IMR-90 (cell line): ENCODE measurements around the gene STX4. TPM values are rescaled to one million over a fixed set of nuclear protein-coding genes. Genes with fewer than 3 reads are reported as not detected.
A peak's percentile ranks its signal among the peaks of the same experiment; 100 is the strongest.

Experiments used
- ATAC-seq: fragments of 200-7000 bp; cut with Tn5 transposase; 2 replicates; pipeline ENCODE4 v1.9.1; 2020; ENCODE audit warnings: low read depth, mild to moderate bottlenecking, moderate library complexity
- BruUV-seq: library from RNA; stranded (reverse); fragments of 400-500 nt; replicated peaks from 2 replicates; lab custom pipeline; 2021; lab: Mats Ljungman, UMichigan
- CTCF ChIA-PET: fragments of 300-600 bp; formaldehyde crosslinking; extraction: SDS; loops from one replicate; lab custom pipeline; 2021; ENCODE audit warnings: antibody characterized with exemption; lab: Yijun Ruan, JAX
- POLR2A ChIA-PET: fragments of 300-600 bp; sonication (Branson Sonifier 250); formaldehyde crosslinking; loops from one replicate; lab custom pipeline; 2022; ENCODE audit warnings: antibody characterized with exemption; ENCODE audit not compliant: unreplicated experiment; lab: Charles Lee
- DNase-seq: peaks from one replicate; pipeline ENCODE4 v3.0.0; 2013
- H2AFZ ChIP-seq: replicated peaks from 2 replicates; pipeline ENCODE3; 2013; ENCODE audit warnings: low read length, mild to moderate bottlenecking; ENCODE audit not compliant: poor library complexity
- H2AK5ac ChIP-seq: 2 replicates; pipeline ENCODE4 v1.6.1; 2013; ENCODE audit warnings: low read depth, low read length, inconsistent platforms
- H2AK9ac ChIP-seq: replicated peaks from 2 replicates; pipeline ENCODE3; 2013; ENCODE audit warnings: mild to moderate bottlenecking, low read depth, low read length, moderate library complexity; ENCODE audit not compliant: poor library complexity
- H2BK120ac ChIP-seq: 2 replicates; pipeline ENCODE4 v1.6.1; 2013; ENCODE audit warnings: low read depth, low read length, inconsistent platforms
- H2BK15ac ChIP-seq: 3 replicates; pipeline ENCODE4 v1.6.1; 2013; ENCODE audit warnings: low read depth, low read length, inconsistent platforms
- H2BK20ac ChIP-seq: 2 replicates; pipeline ENCODE4 v1.6.1; 2013; ENCODE audit warnings: low read depth, mild to moderate bottlenecking, inconsistent platforms, low read length, moderate library complexity
- H2BK5ac ChIP-seq: 2 replicates; pipeline ENCODE4 v1.6.1; 2013; ENCODE audit warnings: mild to moderate bottlenecking, low read depth, low read length, inconsistent platforms; ENCODE audit not compliant: poor library complexity, severe bottlenecking
- H3K14ac ChIP-seq: replicated peaks from 2 replicates; pipeline ENCODE4 v1.6.1; 2013; ENCODE audit warnings: low read depth, low read length, inconsistent platforms
- H3K18ac ChIP-seq: 2 replicates; pipeline ENCODE4 v1.6.1; 2013; ENCODE audit warnings: low read depth, low read length, control low read depth
- H3K23ac ChIP-seq: 2 replicates; pipeline ENCODE4 v1.6.1; 2013; ENCODE audit warnings: low read depth, low read length, inconsistent platforms
- H3K27ac ChIP-seq: 2 replicates; pipeline ENCODE4 v1.5.1; 2013; ENCODE audit warnings: mild to moderate bottlenecking, control low read depth, low read length; ENCODE audit not compliant: insufficient read depth
- H3K27me3 ChIP-seq: 2 replicates; pipeline ENCODE4 v1.6.1; 2013; ENCODE audit warnings: low read length; ENCODE audit not compliant: control insufficient read depth, insufficient read depth
- H3K36me3 ChIP-seq: 2 replicates; pipeline ENCODE4 v1.6.1; 2013; ENCODE audit warnings: low read length, mixed read lengths; ENCODE audit not compliant: control insufficient read depth, insufficient read depth
- H3K4ac ChIP-seq: 2 replicates; pipeline ENCODE4 v1.6.1; 2013; ENCODE audit warnings: low read depth, low read length, inconsistent platforms
- H3K4me1 ChIP-seq: 2 replicates; pipeline ENCODE4 v1.6.1; 2013; ENCODE audit warnings: low read length, mixed read lengths; ENCODE audit not compliant: control insufficient read depth, insufficient read depth
- H3K4me2 ChIP-seq: 2 replicates; pipeline ENCODE4 v1.6.1; 2013; ENCODE audit warnings: low read depth, mild to moderate bottlenecking, control low read depth, low read length, moderate library complexity
- H3K4me3 ChIP-seq: 2 replicates; pipeline ENCODE4 v1.5.1; 2013; ENCODE audit warnings: low read depth, mild to moderate bottlenecking, control low read depth, low read length, moderate library complexity; ENCODE audit not compliant: insufficient read depth
- H3K56ac ChIP-seq: 2 replicates; pipeline ENCODE4 v1.6.1; 2013; ENCODE audit warnings: low read length, inconsistent platforms; ENCODE audit not compliant: insufficient read depth; ENCODE audit errors: extremely low read depth
- H3K79me1 ChIP-seq, 2 experiments: 2 replicates each; pipeline ENCODE4 v1.6.1; 2013; ENCODE audit warnings: low read length in 2 of 2, inconsistent platforms in 1 of 2, low read depth in 1 of 2
- H3K9ac ChIP-seq: 2 replicates; pipeline ENCODE4 v1.6.1; 2013; ENCODE audit warnings: low read depth, low read length, control low read depth
- H3K9me1 ChIP-seq: 2 replicates; pipeline ENCODE4 v1.6.1; 2013; ENCODE audit warnings: low read length, inconsistent platforms; ENCODE audit not compliant: insufficient read depth
- H3K9me3 ChIP-seq: 2 replicates; pipeline ENCODE4 v1.6.1; 2013; ENCODE audit warnings: low read length; ENCODE audit not compliant: control insufficient read depth, insufficient read depth
- H4K20me1 ChIP-seq: 2 replicates; pipeline ENCODE4 v1.6.1; 2013; ENCODE audit warnings: low read length, inconsistent platforms; ENCODE audit not compliant: insufficient read depth
- H4K5ac ChIP-seq: 2 replicates; pipeline ENCODE4 v1.6.1; 2013; ENCODE audit warnings: mild to moderate bottlenecking, low read depth, low read length, control low read depth
- H4K8ac ChIP-seq, 2 experiments: 2 replicates each; pipeline ENCODE4 v1.6.1; 2013; ENCODE audit warnings: low read depth in 2 of 2, low read length in 2 of 2, control low read depth in 1 of 2, inconsistent platforms in 1 of 2
- H4K91ac ChIP-seq: 2 replicates; pipeline ENCODE4 v1.6.1; 2013; ENCODE audit warnings: low read depth, low read length, inconsistent platforms; ENCODE audit not compliant: insufficient read depth
- BHLHE40 ChIP-seq: fragments of 150-350 bp; IDR thresholded peaks from 2 replicates; pipeline ENCODE4 v1.6.1; 2016; ENCODE audit warnings: mild to moderate bottlenecking, low read depth, low read length
- CEBPB ChIP-seq: IDR thresholded peaks from 2 replicates; pipeline ENCODE4 v1.6.1; 2012; ENCODE audit warnings: low read depth, low read length, improper control_type of control experiment
- CHD1 ChIP-seq: IDR thresholded peaks from 2 replicates; pipeline ENCODE4 v1.6.1; 2012; ENCODE audit warnings: low read depth, low read length, improper control_type of control experiment
- CTCF ChIP-seq: conservative IDR thresholded peaks from 2 replicates; pipeline ENCODE4 v1.5.1; 2012; ENCODE audit warnings: mild to moderate bottlenecking, low read depth, low read length, improper control_type of control experiment
- FOS ChIP-seq: fragments of 150-350 bp; IDR thresholded peaks from 2 replicates; pipeline ENCODE4 v1.6.1; 2016; ENCODE audit warnings: low read depth, low read length
- MAFK ChIP-seq: IDR thresholded peaks from 2 replicates; pipeline ENCODE4 v1.6.1; 2012; ENCODE audit warnings: low read depth, low read length, improper control_type of control experiment
- MAZ ChIP-seq: IDR thresholded peaks from 2 replicates; pipeline ENCODE4 v1.6.1; 2012; ENCODE audit warnings: low read depth, mild to moderate bottlenecking, low read length, improper control_type of control experiment, moderate library complexity, borderline replicate concordance
- MXI1 ChIP-seq: IDR thresholded peaks from 2 replicates; pipeline ENCODE4 v1.6.1; 2012; ENCODE audit warnings: low read depth, mild to moderate bottlenecking, low read length, moderate library complexity, borderline replicate concordance
- NFE2L2 ChIP-seq: fragments of 150-350 bp; IDR thresholded peaks from 2 replicates; pipeline ENCODE4 v1.6.1; 2016; ENCODE audit warnings: low read depth, mild to moderate bottlenecking, low read length
- POLR2A ChIP-seq: IDR thresholded peaks from 2 replicates; pipeline ENCODE4 v1.6.1; 2012; ENCODE audit warnings: mild to moderate bottlenecking, low read depth, low read length
- RAD21 ChIP-seq: IDR thresholded peaks from 2 replicates; pipeline ENCODE4 v1.6.1; 2012; ENCODE audit warnings: low read length, improper control_type of control experiment
- RCOR1 ChIP-seq: IDR thresholded peaks from 2 replicates; pipeline ENCODE4 v1.6.1; 2012; ENCODE audit warnings: mild to moderate bottlenecking, low read length, improper control_type of control experiment; ENCODE audit not compliant: insufficient replicate concordance
- RFX5 ChIP-seq: IDR thresholded peaks from 2 replicates; pipeline ENCODE4 v1.8.0; 2012; ENCODE audit warnings: low read depth, mild to moderate bottlenecking, low read length, moderate library complexity
- SMC3 ChIP-seq: fragments of 150-350 bp; IDR thresholded peaks from 2 replicates; pipeline ENCODE4 v1.6.1; 2016; ENCODE audit warnings: low read depth, mild to moderate bottlenecking, antibody characterized with exemption, low read length, moderate library complexity
- WGBS, 2 experiments: methylation state at CpG; one replicate each; pipeline versions ENCODE4 v1.1.5 to v1.1.7; 2013; ENCODE audit warnings: missing lambda C conversion rate in 2 of 2; ENCODE audit not compliant: insufficient read length in 1 of 2; ENCODE audit errors: extremely low coverage in 2 of 2; 5-methylcytosine and 5-hydroxymethylcytosine counted together
- dilution Hi-C: fragments of 300-500 bp; cut with HindIII; formaldehyde crosslinking; loops from one replicate; pipeline ENCODE4 v1.14.3; 2018; ENCODE audit warnings: low sequenced_read_pairs; ENCODE audit not compliant: unreplicated experiment
- in situ Hi-C: fragments of 300-500 bp; cut with MboI; formaldehyde crosslinking; loops from 3 replicates; pipeline ENCODE4 v1.14.3; 2019; ENCODE audit warnings: low sequenced_read_pairs, inconsistent platforms, mixed read lengths
- intact Hi-C: fragments of 100-400 bp; cut with micrococcal nuclease; formaldehyde crosslinking; loops from 2 replicates; pipeline ENCODE4 v1.10.0; 2022
- polyA plus RNA-seq, 3 experiments: library from polyadenylated mRNA; depleted of rRNA; stranded (reverse); fragments of >200 nt; gene quantifications; 2 replicates each; pipeline ENCODE4 v1.2.3, GENCODE V29; 2012; ENCODE audit warnings: low replicate concordance in 1 of 3
- total RNA-seq: library from RNA; depleted of rRNA; stranded (reverse); fragments of >200 nt; gene quantifications from 2 replicates; pipeline ENCODE4 v1.2.3, GENCODE V29; 2012
- TF ChIP-seq, protein P1 (sequence below): fragments of 150-350 bp; IDR thresholded peaks from 2 replicates; pipeline ENCODE4 v1.6.1; 2016; ENCODE audit warnings: low read depth, mild to moderate bottlenecking, low read length, moderate library complexity, borderline replicate concordance
- TF ChIP-seq, protein P2 (sequence below): fragments of 150-350 bp; IDR thresholded peaks from 2 replicates; pipeline ENCODE4 v1.6.1; 2017; ENCODE audit warnings: mild to moderate bottlenecking, antibody characterized with exemption, low read length, low read depth

Gene STX4
- total and polyA plus RNA-seq, 2 of the 4 experiments (the other 2 are of a cell fraction), result 23.5 to 67.9 TPM

- H3K36me3 ChIP-seq, result peaks cover 44% of the 10 kb centered on the region
These were observed 55.3 kb downstream of the STX4 start, which contains the start of gene PRSS53 for GRCh38 chr16:31088459-31089183. Gene PRSS53, minus strand, starts transcription at chr16:31088943. Its CDS starts 134 bp downstream, at chr16:31088809.

More at GRCh38 chr16:31088459-31089183, 55.3 kb downstream of the STX4 start, which contains the start of gene PRSS53:
- peaks cover 3% of the 10 kb centered on the region for H3K4me1 ChIP-seq
- ATAC-seq, result no peak
- peaks cover 12% of the 10 kb centered on the region for H4K20me1 ChIP-seq
- H4K91ac ChIP-seq, result no peak within 1 kb of the TSS
- H3K27ac ChIP-seq, result no peak within 1 kb of the TSS
- intact Hi-C loops (no loop called here), in situ Hi-C loops (loop anchor here (10.0 kb wide), 1 partner anchor 104 kb away; the partner anchor contains the start of gene HSD3B7), dilution Hi-C loops (no loop called here)
- H3K9me1 ChIP-seq, result peaks cover 12% of the 10 kb centered on the region
- H2BK20ac ChIP-seq, result no peak within 1 kb of the TSS
- no peaks in the 10 kb centered on the region for H3K9me3 ChIP-seq
- BruUV-seq, result no TSS peak
- DNase-seq, result no peak
- H3K9ac ChIP-seq, result no peak within 1 kb of the TSS
- no peak within 1 kb of the TSS for H4K5ac ChIP-seq
- no peak within 1 kb of the TSS for H3K4ac ChIP-seq
- no peak within 1 kb of the TSS for H2AK5ac ChIP-seq
- H2AK9ac ChIP-seq, result peak within 1 kb of the TSS; percentile 5
- no peak within 1 kb of the TSS for H2BK5ac ChIP-seq
- H3K18ac ChIP-seq, result no peak within 1 kb of the TSS
- H3K56ac ChIP-seq, result no peak within 1 kb of the TSS
- TF ChIP-seq CTCF (no peak), MXI1 (no peak), SMC3 (no peak), RCOR1 (no peak), RFX5 (no peak), MAZ (no peak), FOS (no peak), CHD1 (no peak), BHLHE40 (no peak), NFE2L2 (no peak), CEBPB (no peak), MAFK (no peak), POLR2A (no peak), RAD21 (no peak)
- TF ChIP-seq, protein P1, sequence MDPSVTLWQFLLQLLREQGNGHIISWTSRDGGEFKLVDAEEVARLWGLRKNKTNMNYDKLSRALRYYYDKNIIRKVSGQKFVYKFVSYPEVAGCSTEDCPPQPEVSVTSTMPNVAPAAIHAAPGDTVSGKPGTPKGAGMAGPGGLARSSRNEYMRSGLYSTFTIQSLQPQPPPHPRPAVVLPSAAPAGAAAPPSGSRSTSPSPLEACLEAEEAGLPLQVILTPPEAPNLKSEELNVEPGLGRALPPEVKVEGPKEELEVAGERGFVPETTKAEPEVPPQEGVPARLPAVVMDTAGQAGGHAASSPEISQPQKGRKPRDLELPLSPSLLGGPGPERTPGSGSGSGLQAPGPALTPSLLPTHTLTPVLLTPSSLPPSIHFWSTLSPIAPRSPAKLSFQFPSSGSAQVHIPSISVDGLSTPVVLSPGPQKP, result no peak
- TF ChIP-seq, protein P2, sequence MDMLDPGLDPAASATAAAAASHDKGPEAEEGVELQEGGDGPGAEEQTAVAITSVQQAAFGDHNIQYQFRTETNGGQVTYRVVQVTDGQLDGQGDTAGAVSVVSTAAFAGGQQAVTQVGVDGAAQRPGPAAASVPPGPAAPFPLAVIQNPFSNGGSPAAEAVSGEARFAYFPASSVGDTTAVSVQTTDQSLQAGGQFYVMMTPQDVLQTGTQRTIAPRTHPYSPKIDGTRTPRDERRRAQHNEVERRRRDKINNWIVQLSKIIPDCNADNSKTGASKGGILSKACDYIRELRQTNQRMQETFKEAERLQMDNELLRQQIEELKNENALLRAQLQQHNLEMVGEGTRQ, result no peak
- H3K4me3 ChIP-seq, result no peak within 1 kb of the TSS
- no peak within 1 kb of the TSS for H3K23ac ChIP-seq
- WGBS, 2 experiments, result 65% methylated on average over 4 of the region's 15 CpGs; no CpG with 5 or more reads in 1 of the 2 experiments
- no peak within 1 kb of the TSS for H2AFZ ChIP-seq
- H3K14ac ChIP-seq, result no peak within 1 kb of the TSS
- no peak within 1 kb of the TSS for H2BK120ac ChIP-seq
- H3K27me3 ChIP-seq, result no peaks in the 10 kb centered on the region
- ChIA-PET POLR2A (no interaction called here), CTCF (no interaction called here)
- peaks cover 28 to 61% of the 10 kb centered on the region in 2 experiments for H3K79me1 ChIP-seq
- no peak within 1 kb of the TSS for H4K8ac ChIP-seq
- no peak within 1 kb of the TSS for H3K4me2 ChIP-seq
- H2BK15ac ChIP-seq, result no peak within 1 kb of the TSS
